Spleen (tissue), 11 donors: ENCODE data around the gene OR2T2. TPM values are rescaled to one million over a fixed set of nuclear protein-coding genes. Genes with fewer than 3 reads are reported as not detected.
A peak's percentile ranks its signal among the peaks of the same experiment; 100 is the strongest.
"Not testable (repeated sequence)": the region's sequence is repeated elsewhere in the genome, so short reads cannot be mapped to it uniquely, and the experiment has no call there.

Experiments
- DNase-seq: peaks from one replicate; pipeline ENCODE4 v3.0.0-alpha.2; 2020
- H3K27ac ChIP-seq, 8 donors: fragments of 200-600 bp; sonication (generic) in 7 of 8; 1 replicate in 4 of 8; 2 replicates in 4 of 8; pipeline versions ENCODE4 v1.5.0 to v1.8.0; 2016 to 2021; ENCODE audit warnings: inconsistent platforms in 4 of 8, mild to moderate bottlenecking in 4 of 8, moderate library complexity in 1 of 8
- H3K27me3 ChIP-seq, 7 donors: fragments of 200-600 bp; sonication (generic) in 6 of 7; replicated peaks in 1 of 7; 1 replicate in 4 of 7; 2 replicates in 3 of 7; pipeline versions ENCODE4 v1.5.0 to v1.8.0; 2016 to 2021; ENCODE audit warnings: inconsistent platforms in 3 of 7, mild to moderate bottlenecking in 1 of 7
- H3K36me3 ChIP-seq, 6 donors: fragments of 200-600 bp; sonication (generic) in 5 of 6; 1 replicate in 4 of 6; 2 replicates in 2 of 6; pipeline versions ENCODE4 v1.5.0 to v1.8.0; 2016 to 2021; ENCODE audit warnings: inconsistent platforms in 2 of 6
- H3K4me1 ChIP-seq, 6 donors: fragments of 200-600 bp; sonication (generic) in 5 of 6; 1 replicate in 3 of 6; 2 replicates in 3 of 6; pipeline versions ENCODE4 v1.5.0 to v1.8.0; 2016 to 2021; ENCODE audit warnings: inconsistent platforms in 3 of 6
- H3K4me3 ChIP-seq, 8 donors: fragments of 200-600 bp; sonication (generic) in 7 of 8; 1 replicate in 4 of 8; 2 replicates in 4 of 8; pipeline versions ENCODE4 v1.5.0 to v1.8.0; 2016 to 2021; ENCODE audit warnings: inconsistent platforms in 4 of 8, mild to moderate bottlenecking in 4 of 8, moderate library complexity in 2 of 8
- H3K9me3 ChIP-seq, 8 donors: fragments of 200-600 bp; sonication (generic) in 7 of 8; 1 replicate in 4 of 8; 2 replicates in 4 of 8; pipeline versions ENCODE4 v1.5.0 to v1.8.0; 2016 to 2021; ENCODE audit warnings: inconsistent platforms in 4 of 8
- WGBS, 5 donors: extraction: QIAGEN DNeasy Blood & Tissue Kit in 3 of 5; methylation state at CpG; one replicate each; pipeline versions ENCODE4 v1.1.5 to v1.1.7; 2013 to 2018; 5-methylcytosine and 5-hydroxymethylcytosine counted together
- intact Hi-C: fragments of 100-400 bp; cut with DNase I; formaldehyde crosslinking; loops from one replicate; pipeline ENCODE4 v1.15.0; 2023; ENCODE audit warnings: low total_unique reads
- polyA plus RNA-seq, 3 donors: library from polyadenylated mRNA; stranded (reverse); fragments of 200-250 nt; gene quantifications; one replicate each; pipeline ENCODE4 v1.2.1, GENCODE V29; 2013
- total RNA-seq, 7 donors: library from RNA; depleted of rRNA in 3 of 7; stranded (reverse); fragments of >200 nt in 3 of 7; fragmentation: NEBNext Ultra II Directional in 4 of 7; extraction: Animal tissue kit (Norgen Biotek cat#: 25700) in 4 of 7; gene quantifications; one replicate each; pipeline versions ENCODE4 v1.1.0 to v1.2.1, GENCODE V29; 2016 to 2021
- donor health status: healthy with polysubstance abuse.
- donor health status: DM: no; HTN: no; CAD: no; lungs with moderate emphysema.
- donor health status: DM: no; HTN: no; CAD: no.
- donor health status: Bipolar disorder and iron deficiency.
- donor health status: healthy.
- donor health status: DM: no; HTN: no; CAD: no.
- donor health status: DM: yes; HTN: yes; CAD: no.

The OR2T2 gene
- total and polyA plus RNA-seq, 10 donors: 0.26 to 1.0 (median 0.51) TPM; not detected in 3

GRCh38 chr1:248434913-248435312 is 10.5 kb upstream of the OR2T2 start:
- H3K4me3 ChIP-seq, H3K27me3 ChIP-seq, H3K9me3 ChIP-seq, H3K27ac ChIP-seq, H3K4me1 ChIP-seq, intact Hi-C loops, DNase-seq, H3K36me3 ChIP-seq: not testable (repeated sequence)
- WGBS, 5 donors: 72 to 92% (median 88%) methylated on average over 4 to 6 of the region's 6 CpGs

- DNase-seq, H3K27ac ChIP-seq, H3K36me3 ChIP-seq, intact Hi-C loops, H3K27me3 ChIP-seq, H3K4me1 ChIP-seq, H3K9me3 ChIP-seq, H3K4me3 ChIP-seq: not testable (repeated sequence)
- WGBS, 5 donors: 68 to 83% (median 77%) methylated on average over 2 to 3 of the region's 3 CpGs
Measured at GRCh38 chr1:248436303-248436702, 9.1 kb upstream of the OR2T2 start.

GRCh38 chr1:248438668-248439067 is 6.8 kb upstream of the OR2T2 start:
- 40 to 54% (median 48%) methylated on average over 1 of the region's 1 CpG; no CpG with 5 or more reads in 1 of the 5 donors for WGBS, 5 donors
- intact Hi-C loops, H3K36me3 ChIP-seq, DNase-seq, H3K9me3 ChIP-seq, H3K4me1 ChIP-seq, H3K27ac ChIP-seq, H3K27me3 ChIP-seq, H3K4me3 ChIP-seq: not testable (repeated sequence)

GRCh38 chr1:248439283-248439682 is 6.2 kb upstream of the OR2T2 start:
- 53 to 75% (median 67%) methylated on average over 5 of the region's 5 CpGs for WGBS, 5 donors
- DNase-seq, H3K4me3 ChIP-seq, H3K36me3 ChIP-seq, H3K27ac ChIP-seq, H3K9me3 ChIP-seq, H3K27me3 ChIP-seq, intact Hi-C loops, H3K4me1 ChIP-seq: not testable (repeated sequence)

GRCh38 chr1:248442500-248443277 is 2.7 kb upstream of the OR2T2 start:
- WGBS, 5 donors: 43 to 83% (median 62%) methylated on average over 1 of the region's 2 CpGs
- intact Hi-C loops, H3K27me3 ChIP-seq, H3K9me3 ChIP-seq, H3K27ac ChIP-seq, DNase-seq, H3K36me3 ChIP-seq, H3K4me3 ChIP-seq: not testable (repeated sequence)
- H3K4me1 ChIP-seq: peaks cover 0 to 21% (median 0%) of the 10 kb centered on the region in 6 donors

GRCh38 chr1:248444603-248445002 is 834 bp upstream of the OR2T2 start:
- H3K4me3 ChIP-seq, H3K27ac ChIP-seq, H3K36me3 ChIP-seq, DNase-seq, H3K9me3 ChIP-seq, intact Hi-C loops, H3K27me3 ChIP-seq: not testable (repeated sequence)
- 65 to 85% (median 75%) methylated on average over 4 of the region's 4 CpGs for WGBS, 5 donors
- peaks cover 0 to 21% (median 0%) of the 10 kb centered on the region in 6 donors for H3K4me1 ChIP-seq

- H3K36me3 ChIP-seq, H3K4me3 ChIP-seq, DNase-seq, H3K27me3 ChIP-seq, intact Hi-C loops, H3K9me3 ChIP-seq: not testable (repeated sequence)
- peak overlapping the region in 2 of 8 donors; percentile 34 to 65 for H3K27ac ChIP-seq
- no CpG with 5 or more reads among the region's 4 CpGs for WGBS, 5 donors
- peaks cover 0 to 21% (median 0%) of the 10 kb centered on the region in 6 donors for H3K4me1 ChIP-seq
Measured at GRCh38 chr1:248448409-248449074, 3.1 kb downstream of the OR2T2 start.

GRCh38 chr1:248449821-248450465 is 4.5 kb downstream of the OR2T2 start:
- H3K4me1 ChIP-seq: peaks cover 0 to 15% (median 0%) of the 10 kb centered on the region in 6 donors
- H3K9me3 ChIP-seq, DNase-seq, intact Hi-C loops, H3K36me3 ChIP-seq, H3K4me3 ChIP-seq, H3K27me3 ChIP-seq: not testable (repeated sequence)
- 74 to 85% (median 76%) methylated on average over 5 of the region's 6 CpGs for WGBS, 5 donors
- peak overlapping the region in 1 of 8 donors; percentile 56 for H3K27ac ChIP-seq

GRCh38 chr1:248450466-248451145 is 5.2 kb downstream of the OR2T2 start:
- H3K4me1 ChIP-seq: peaks cover 0 to 11% (median 0%) of the 10 kb centered on the region in 6 donors
- H3K9me3 ChIP-seq, DNase-seq, intact Hi-C loops, H3K27me3 ChIP-seq, H3K4me3 ChIP-seq, H3K36me3 ChIP-seq: not testable (repeated sequence)
- H3K27ac ChIP-seq: peak overlapping the region in 1 of 8 donors; percentile 50
- WGBS, 5 donors: 42 to 55% (median 44%) methylated on average over 2 of the region's 5 CpGs

- DNase-seq, H3K27me3 ChIP-seq, H3K4me3 ChIP-seq, H3K9me3 ChIP-seq, H3K36me3 ChIP-seq, H3K27ac ChIP-seq, intact Hi-C loops, H3K4me1 ChIP-seq: not testable (repeated sequence)
- WGBS, 5 donors: 70 to 92% (median 85%) methylated on average over 5 to 7 of the region's 7 CpGs
Measured at GRCh38 chr1:248453619-248454018, 8.2 kb downstream of the OR2T2 start.
